ENCODE results near the gene LARP4.
A peak's percentile ranks its signal among the peaks of the same experiment; 100 is the strongest.
"Not testable (repeated sequence)": the region's sequence is repeated elsewhere in the genome, so short reads cannot be mapped to it uniquely, and the experiment has no call there.

The LARP4 gene

DNA sequence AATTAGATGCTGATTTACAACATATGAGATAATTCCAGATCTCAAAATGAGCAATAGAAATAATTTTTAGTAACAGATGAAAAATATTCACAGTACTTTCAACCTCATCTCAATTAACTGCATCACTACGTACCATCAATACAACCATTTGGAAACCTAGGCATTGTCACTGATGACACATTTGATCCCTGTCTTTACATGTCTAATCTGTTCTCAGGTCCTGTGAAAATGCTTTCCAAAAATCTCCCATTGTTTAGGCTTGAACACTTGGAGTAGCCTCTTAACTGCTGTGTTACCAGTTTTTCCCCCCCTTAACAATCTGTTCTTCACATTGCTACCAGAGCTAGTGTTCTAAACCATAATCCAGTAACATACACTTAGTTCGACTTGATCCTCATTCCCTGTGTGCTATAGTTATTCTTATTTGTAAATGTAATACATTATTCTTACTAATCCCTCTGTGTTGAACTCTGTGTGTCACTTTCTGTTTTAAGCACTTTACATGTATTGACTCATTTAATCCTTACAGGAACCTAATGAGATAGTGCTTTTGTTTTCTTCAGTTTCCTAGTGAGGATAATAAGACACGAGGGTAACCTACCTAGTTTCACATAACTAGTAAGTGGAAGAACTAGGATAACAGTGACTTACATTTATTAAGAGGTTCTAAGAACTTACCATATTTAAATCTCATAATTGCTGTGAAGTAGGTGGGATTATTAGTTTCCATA, 41.7 kb downstream of the LARP4 start:
- H3K9me3 ChIP-seq (ENCODE audit: insufficient read depth, low read length): no peaks in the 10 kb centered on the region
- H3K27ac ChIP-seq (ENCODE audit: low read length): peak overlapping the region; percentile 52
- H3K4me1 ChIP-seq (ENCODE audit: low read length): peaks cover 31% of the 10 kb centered on the region
- TF ChIP-seq EZH2phosphoT487 (IDR thresholded peaks at IDR 0.05; ENCODE audit: low read depth): no peak
- TF ChIP-seq, protein P1, sequence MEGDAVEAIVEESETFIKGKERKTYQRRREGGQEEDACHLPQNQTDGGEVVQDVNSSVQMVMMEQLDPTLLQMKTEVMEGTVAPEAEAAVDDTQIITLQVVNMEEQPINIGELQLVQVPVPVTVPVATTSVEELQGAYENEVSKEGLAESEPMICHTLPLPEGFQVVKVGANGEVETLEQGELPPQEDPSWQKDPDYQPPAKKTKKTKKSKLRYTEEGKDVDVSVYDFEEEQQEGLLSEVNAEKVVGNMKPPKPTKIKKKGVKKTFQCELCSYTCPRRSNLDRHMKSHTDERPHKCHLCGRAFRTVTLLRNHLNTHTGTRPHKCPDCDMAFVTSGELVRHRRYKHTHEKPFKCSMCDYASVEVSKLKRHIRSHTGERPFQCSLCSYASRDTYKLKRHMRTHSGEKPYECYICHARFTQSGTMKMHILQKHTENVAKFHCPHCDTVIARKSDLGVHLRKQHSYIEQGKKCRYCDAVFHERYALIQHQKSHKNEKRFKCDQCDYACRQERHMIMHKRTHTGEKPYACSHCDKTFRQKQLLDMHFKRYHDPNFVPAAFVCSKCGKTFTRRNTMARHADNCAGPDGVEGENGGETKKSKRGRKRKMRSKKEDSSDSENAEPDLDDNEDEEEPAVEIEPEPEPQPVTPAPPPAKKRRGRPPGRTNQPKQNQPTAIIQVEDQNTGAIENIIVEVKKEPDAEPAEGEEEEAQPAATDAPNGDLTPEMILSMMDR (IDR thresholded peaks at IDR 0.05; ENCODE audit: low read depth, low read length): no peak
- peak overlapping the region; percentile 3; the same call in 1 of the 2 replicates for H3K4me2 ChIP-seq (ENCODE audit: low read length)
- no peak overlapping the region for H2AFZ ChIP-seq (ENCODE audit: low read depth, low read length)
- no peak overlapping the region for H3K4me3 ChIP-seq (ENCODE audit: low read length)
- no peaks in the 10 kb centered on the region for H3K79me2 ChIP-seq (ENCODE audit: low read length)
- no peaks in the 10 kb centered on the region for H4K20me1 ChIP-seq (ENCODE audit: insufficient read depth, low read length)
- H3K36me3 ChIP-seq (replicated peaks; ENCODE audit: low read depth, low read length): peaks cover 46% of the 10 kb centered on the region
- no peak overlapping the region for H3K9ac ChIP-seq (ENCODE audit: low read length)
- no peaks in the 10 kb centered on the region for H3K27me3 ChIP-seq (ENCODE audit: low read depth, low read length)

DNA sequence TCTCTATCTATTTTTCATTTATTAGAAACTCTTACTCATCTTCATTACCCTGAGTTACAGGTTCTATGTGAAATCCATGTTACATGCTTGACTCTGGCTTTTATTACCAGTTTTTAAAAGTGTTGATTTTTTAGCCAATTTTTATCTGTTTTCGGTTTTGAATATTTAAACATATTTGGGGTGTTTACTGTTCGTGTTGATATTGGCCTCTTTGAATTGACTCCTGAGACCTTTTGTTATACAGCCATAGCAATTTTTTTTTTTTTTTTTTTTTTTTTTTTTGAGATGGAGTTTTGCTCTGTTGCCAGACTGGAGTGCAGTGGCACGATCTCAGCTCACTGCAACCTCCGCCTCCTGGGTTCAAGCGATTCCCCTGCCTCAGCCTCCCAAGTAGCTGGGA, 49.0 kb downstream of the LARP4 start:
- H3K27me3 ChIP-seq (ENCODE audit: low read depth, low read length); H4K20me1 ChIP-seq (ENCODE audit: insufficient read depth, low read length); H3K9me3 ChIP-seq (ENCODE audit: insufficient read depth, low read length); H3K27ac ChIP-seq (ENCODE audit: low read length); H3K4me2 ChIP-seq (ENCODE audit: low read length); H3K4me3 ChIP-seq (ENCODE audit: low read length); H3K9ac ChIP-seq (ENCODE audit: low read length); H3K4me1 ChIP-seq (ENCODE audit: low read length); H2AFZ ChIP-seq (ENCODE audit: low read depth, low read length): not testable (repeated sequence)
- peaks cover 10% of the 10 kb centered on the region; the same call in 1 of the 2 replicates for H3K79me2 ChIP-seq (ENCODE audit: low read length)
- H3K36me3 ChIP-seq (replicated peaks; ENCODE audit: low read depth, low read length): peaks cover 33% of the 10 kb centered on the region

DNA sequence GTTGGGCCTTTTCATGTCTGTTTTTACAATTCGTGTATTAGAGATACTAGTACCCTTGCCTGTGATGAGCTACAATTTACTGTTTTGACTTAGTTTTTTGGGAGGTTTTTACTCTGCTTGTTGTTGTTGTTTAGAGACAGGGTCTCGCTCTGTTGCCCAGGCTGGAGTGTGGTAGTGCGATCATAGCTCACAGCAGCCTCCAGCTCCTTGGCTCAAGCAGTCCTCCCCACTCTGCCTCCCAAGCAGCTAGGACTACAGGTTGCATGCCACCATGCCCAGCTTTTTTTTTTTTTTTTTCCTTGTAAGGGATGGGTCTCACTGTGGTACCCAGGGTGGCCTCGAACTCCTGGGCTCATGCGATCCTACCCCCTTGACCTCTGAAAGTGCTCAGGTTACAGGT, 52.1 kb downstream of the LARP4 start:
- no peaks in the 10 kb centered on the region for H3K9me3 ChIP-seq (ENCODE audit: insufficient read depth, low read length)
- H3K79me2 ChIP-seq (ENCODE audit: low read length): peaks cover 10% of the 10 kb centered on the region; the same call in 1 of the 2 replicates
- no peak overlapping the region for H2AFZ ChIP-seq (ENCODE audit: low read depth, low read length)
- no peak overlapping the region for H3K9ac ChIP-seq (ENCODE audit: low read length)
- H3K4me3 ChIP-seq (ENCODE audit: low read length): no peak overlapping the region
- H3K4me1 ChIP-seq (ENCODE audit: low read length): no peaks in the 10 kb centered on the region
- H3K36me3 ChIP-seq (replicated peaks; ENCODE audit: low read depth, low read length): peaks cover 31% of the 10 kb centered on the region
- H3K4me2 ChIP-seq (ENCODE audit: low read length): no peak overlapping the region
- no peak overlapping the region for H3K27ac ChIP-seq (ENCODE audit: low read length)
- TF ChIP-seq, protein P1 (IDR thresholded peaks at IDR 0.05; ENCODE audit: low read depth, low read length): no peak
- no peak for TF ChIP-seq EZH2phosphoT487 (IDR thresholded peaks at IDR 0.05; ENCODE audit: low read depth)
- no peaks in the 10 kb centered on the region for H4K20me1 ChIP-seq (ENCODE audit: insufficient read depth, low read length)
- no peaks in the 10 kb centered on the region for H3K27me3 ChIP-seq (ENCODE audit: low read depth, low read length)

DNA sequence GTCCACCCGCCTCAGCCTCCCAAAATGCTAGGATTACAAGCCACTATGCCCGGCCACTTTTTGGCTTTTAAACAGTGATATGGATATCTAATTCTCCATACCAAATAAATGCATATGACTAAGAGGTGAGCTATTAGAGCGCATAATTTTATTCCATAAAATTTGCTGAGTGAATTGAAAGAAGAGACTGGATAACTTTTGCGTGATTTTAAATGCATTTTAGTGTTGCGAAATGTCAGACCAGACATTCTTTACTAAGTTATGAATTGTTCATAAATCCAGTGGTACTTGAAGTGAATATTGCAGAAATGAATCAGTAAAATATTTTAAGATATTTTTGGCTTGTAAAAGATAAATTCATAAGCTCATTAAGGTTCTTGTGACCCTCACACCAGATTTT, 53.2 kb downstream of the LARP4 start:
- Histone ChIP-seq H2AFZ (ENCODE audit: low read depth, low read length) (no peak overlapping the region), H3K27me3 (ENCODE audit: low read depth, low read length) (no peaks in the 10 kb centered on the region), H3K9me3 (ENCODE audit: insufficient read depth, low read length) (no peaks in the 10 kb centered on the region), H3K4me1 (ENCODE audit: low read length) (no peaks in the 10 kb centered on the region), H3K4me2 (ENCODE audit: low read length) (no peak overlapping the region), H4K20me1 (ENCODE audit: insufficient read depth, low read length) (no peaks in the 10 kb centered on the region), H3K27ac (ENCODE audit: low read length) (no peak overlapping the region), H3K9ac (ENCODE audit: low read length) (no peak overlapping the region), H3K79me2 (ENCODE audit: low read length) (peaks cover 10% of the 10 kb centered on the region; the same call in 1 of the 2 replicates), H3K36me3 (replicated peaks; ENCODE audit: low read depth, low read length) (peaks cover 33% of the 10 kb centered on the region), H3K4me3 (ENCODE audit: low read length) (no peak overlapping the region)
- TF ChIP-seq, protein P1 (IDR thresholded peaks at IDR 0.05; ENCODE audit: low read depth, low read length): no peak
- TF ChIP-seq EZH2phosphoT487 (IDR thresholded peaks at IDR 0.05; ENCODE audit: low read depth): no peak
